Inflammatory macrophage treated with lipopolysaccharide for 1 hour (primary cell): ENCODE data around the gene KRT79.
A peak's percentile ranks its signal among the peaks of the same experiment; 100 is the strongest.
"Not testable (repeated sequence)": the region's sequence is repeated elsewhere in the genome, so short reads cannot be mapped to it uniquely, and the experiment has no call there.

Experiments
- DNase-seq, 2 donors: peaks; one replicate each; pipeline ENCODE4 v3.0.0-alpha.2; 2020 to 2022

The KRT79 gene

DNA sequence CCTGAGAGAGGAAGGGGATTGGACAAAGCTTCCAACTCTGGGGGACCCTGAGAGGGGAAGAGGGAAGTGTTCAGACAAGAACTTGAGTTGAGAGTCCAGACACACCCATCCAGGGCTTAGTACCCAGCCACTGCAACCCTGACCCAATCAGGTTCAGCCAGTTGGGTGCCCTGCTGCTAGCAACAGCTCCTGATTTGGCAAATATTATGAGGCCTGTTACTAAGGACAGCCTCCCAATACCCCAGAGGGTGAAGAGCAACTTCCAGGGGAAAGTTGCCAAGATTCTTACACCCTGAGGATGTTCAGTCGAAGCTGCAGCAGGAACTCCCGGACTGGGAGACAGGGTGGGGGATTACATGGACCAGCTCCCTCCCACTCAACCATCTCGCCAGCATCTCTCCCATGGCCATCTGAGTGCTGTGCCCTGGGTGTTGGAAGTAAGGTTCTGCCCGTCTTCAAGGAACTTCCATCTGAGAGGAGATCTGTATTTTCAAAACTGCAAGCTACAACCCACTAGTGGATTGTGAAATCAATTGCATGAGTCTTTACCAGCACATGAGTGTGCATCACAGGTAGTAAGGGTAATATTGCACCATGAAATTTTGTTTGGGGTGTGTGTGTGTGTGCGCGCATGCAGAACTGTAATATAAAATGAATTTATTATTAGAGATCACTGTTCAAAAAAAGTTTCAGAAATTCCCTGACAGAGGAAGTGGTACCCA lies 26.2 kb upstream of the KRT79 start:
- peak; percentile 67 to 88 for DNase-seq

DNA sequence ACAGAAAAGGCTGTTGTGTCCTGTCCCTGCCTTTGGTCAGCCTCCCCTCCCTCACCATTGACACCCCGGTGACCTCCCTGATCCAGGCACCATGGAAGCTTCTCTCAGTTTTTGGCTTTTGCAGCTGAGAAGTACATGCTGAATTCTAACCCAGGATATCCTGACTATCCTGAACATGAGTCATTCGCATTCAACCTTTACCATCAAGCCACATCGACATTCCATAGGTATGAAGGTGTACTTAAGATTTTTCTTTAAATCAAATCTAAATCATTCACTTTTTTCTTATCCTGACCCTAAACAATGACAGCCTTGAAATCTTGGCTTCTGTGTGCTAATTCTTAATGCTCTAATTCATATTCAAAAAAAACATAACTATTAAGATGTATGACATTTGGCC lies 23.4 kb upstream of the KRT79 start:
- no peak for DNase-seq

DNA sequence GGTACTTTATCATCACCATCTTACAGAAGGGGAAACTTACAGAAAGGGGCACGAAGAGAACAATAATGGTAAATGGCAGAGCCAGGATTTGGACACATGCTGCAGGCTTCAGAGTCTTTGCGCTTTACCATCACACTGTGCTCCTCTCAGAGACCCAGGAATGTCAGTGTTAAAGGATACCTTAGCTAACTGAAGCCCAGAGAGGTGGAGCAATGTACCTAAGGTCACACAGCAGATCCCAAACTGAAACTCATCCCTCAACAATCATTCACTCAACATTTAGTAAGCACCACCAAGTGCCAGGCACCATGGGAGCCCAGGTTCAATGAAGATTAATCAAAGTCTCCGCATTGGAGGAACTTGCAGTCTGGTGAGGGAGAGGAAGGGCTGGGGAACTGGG lies 22.7 kb upstream of the KRT79 start:
- DNase-seq: no peak

DNA sequence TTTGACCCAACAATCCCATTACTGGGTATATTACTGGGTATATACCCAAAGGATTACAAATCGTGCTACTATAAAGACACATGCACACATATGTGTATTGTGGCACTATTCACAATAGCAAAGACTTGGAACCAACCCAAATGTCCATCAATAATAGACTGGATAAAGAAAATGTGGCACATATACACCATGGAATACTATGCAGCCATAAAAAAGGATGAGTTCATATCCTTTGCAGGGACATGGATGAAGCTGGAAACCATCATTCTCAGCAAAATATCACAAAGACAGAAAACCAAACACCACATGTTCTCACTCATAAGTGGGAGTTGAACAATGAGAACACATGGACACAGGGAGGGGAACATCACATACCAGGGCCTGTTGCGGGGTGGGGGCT lies 22.0 kb upstream of the KRT79 start:
- not testable (repeated sequence) for DNase-seq

DNA sequence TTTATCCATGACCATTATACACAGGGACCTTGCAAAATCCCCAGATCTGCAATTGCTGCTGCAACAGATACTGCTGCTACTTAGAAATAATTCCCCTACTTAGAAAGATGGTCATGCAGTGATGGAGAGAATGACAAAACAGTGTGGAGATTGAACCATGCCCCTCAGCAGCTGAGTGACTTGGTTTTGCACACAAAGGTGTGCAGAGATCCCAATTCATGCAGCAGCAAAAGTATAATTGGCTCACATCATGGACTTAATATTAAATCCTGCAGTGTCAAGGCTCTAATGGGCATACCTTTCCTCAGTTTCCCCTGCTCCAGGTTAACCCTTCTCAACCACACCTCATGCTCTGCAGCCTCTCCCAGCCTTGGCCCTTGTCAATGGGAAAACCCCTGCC lies 17.7 kb upstream of the KRT79 start:
- no peak for DNase-seq

DNA sequence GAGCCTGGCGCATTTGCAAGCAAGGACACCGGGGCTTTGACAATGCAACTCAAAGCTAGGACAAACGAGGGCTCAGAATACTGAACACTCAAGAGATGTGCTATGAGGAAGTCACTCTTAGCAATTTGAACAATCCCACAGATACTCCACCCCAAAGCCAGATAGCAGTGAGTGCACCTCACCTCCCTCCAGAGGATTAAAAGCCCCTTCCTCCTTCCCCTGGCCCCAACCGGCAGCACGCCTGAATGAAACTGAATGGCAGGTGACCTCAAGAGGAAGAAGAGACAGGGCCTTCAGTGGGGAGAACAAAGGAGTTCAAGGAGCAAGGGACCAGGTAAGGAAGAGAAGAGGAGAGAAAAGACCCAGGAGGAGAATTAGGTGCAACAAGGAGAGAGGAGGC lies 16.6 kb upstream of the KRT79 start:
- DNase-seq: no peak

DNA sequence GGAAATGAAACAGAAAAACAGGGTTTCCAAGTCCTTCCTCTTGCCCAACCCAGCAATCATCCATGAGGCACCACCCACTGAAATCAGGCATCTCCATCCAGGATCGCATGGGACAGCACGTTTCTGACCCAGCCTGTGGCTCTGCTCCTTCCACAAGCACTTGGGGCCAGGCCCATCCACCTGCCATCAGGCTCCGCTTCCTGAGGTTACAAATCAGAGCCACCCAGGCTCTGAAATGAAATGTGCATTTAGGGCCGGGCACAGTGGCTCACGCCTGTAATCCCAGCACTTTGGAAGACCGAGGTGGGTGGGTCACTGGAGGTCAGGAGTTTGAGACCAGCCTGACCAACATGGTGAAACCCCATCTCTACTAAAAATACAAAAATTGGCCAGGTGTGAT lies 15.4 kb upstream of the KRT79 start:
- no peak for DNase-seq

DNA sequence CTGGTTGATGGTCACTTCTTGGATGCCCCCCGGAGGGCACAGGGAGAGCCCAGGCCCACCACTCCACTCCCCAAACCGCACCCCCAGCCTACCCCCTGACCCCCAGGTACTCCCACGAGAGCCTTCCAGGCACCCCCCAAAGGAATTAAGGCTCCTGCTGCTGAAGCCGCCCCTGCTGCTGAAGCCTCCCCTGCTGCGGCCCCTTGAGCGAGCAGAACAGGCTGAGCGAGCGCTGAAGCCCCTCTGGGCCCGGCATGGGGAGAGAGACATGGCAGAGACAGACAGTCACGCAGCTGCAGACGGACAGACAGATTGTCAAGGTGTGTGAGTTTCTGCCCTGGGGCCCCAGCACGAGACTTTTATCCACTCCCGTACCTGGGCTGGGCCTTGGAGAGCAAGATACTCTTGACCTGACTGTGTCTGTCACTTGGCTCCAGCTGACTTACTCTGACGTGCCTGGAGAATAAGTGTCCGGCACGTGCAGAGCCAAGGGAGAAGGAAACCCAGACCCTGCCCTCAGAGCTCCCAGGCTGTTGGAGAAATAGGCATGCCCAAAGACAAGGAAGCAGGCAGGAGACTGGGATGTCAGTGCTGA lies 14.6 kb upstream of the KRT79 start, which contains the start of gene KRT78:
TSS of gene KRT78 (minus strand) at position 334 of the 595 bp plus-strand sequence. CDS start at position 270, 64 bp downstream.
- no peak for DNase-seq

DNA sequence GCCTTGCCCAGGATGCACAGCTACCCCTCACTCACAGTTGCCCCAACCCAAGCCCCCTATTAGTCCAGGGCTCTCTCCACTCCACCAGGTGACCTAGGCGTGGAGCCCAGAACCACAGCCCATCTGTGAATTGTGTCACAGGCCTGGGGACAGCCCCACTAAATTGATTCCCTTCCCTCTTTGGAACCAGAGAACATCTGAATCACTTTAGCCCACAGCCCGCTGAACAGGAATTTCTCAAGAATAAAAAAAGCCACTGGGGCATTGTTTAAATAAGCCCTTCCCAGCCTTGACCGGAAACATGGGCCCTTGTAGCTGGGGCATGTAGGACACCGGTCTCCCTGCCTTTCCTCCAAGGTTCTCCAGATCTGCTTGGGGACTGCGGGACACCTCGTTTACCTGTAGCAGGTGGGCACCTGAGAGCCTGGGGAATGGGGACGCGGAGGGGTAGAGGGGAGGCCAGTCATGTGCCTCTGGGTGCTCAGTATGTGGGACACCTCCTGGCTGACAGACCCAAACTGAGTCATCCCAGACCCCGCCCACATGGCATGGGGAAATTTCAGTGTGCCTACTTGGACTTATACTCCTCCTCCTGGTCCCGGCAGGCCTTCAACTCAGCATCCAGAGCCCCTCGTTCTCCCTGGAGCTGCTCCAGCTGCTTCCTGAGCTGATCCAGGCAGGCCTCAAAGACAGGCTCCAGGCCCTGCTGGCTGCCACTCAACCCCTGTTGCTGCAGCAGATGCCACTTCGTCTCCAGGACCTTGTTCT lies 13.4 kb upstream of the KRT79 start:
- peak; percentile 83 to 88 for DNase-seq

DNA sequence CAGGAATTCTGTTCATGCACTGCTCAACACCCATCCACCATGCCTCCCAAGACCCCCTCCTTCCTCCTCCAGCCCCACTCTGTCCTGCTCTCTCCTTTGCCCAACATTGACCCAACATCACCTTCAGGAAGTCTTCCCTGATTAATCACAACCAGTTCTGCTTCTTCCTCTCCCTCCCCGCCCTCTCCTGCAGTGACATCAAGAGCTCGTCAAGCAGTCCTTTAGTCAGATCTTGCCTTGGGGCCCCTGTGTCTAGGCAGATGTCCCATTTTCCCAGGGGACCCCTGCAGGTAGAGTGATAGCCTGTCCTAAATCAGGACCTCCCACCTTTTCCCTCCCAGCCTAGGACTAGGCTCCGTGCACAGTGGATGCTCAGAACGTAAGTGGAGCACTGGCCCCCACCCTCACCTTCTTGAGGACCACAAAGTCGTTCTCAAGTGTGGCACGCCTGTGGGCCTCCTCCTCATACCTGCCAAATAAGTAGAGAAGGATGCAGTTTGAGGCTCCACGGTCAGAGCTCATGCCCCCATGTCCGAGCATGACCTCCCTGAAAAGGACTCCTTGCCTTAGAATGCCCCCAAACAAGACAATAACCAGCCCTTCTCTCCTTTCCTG lies 12.4 kb upstream of the KRT79 start:
- DNase-seq: no peak

DNA sequence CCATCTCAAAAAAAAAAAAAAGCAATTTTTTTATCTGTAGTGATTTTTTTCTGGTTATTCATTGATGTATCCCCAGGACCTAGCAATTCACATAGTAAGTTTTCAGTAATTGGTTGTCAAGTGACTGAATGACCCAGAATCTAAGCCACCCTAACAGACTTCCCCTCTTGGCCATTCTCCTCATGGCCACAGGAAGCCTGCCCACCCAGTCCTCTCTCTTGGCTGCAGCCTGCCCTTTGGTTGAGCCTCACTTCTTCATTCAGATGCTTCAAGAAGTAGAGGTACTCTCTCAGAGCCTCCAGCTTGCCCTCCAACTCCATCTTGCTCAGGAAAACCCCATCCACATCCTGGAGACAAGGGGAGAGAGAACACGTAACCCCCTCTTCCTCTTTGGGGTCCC lies 11.8 kb upstream of the KRT79 start:
- no peak for DNase-seq

DNA sequence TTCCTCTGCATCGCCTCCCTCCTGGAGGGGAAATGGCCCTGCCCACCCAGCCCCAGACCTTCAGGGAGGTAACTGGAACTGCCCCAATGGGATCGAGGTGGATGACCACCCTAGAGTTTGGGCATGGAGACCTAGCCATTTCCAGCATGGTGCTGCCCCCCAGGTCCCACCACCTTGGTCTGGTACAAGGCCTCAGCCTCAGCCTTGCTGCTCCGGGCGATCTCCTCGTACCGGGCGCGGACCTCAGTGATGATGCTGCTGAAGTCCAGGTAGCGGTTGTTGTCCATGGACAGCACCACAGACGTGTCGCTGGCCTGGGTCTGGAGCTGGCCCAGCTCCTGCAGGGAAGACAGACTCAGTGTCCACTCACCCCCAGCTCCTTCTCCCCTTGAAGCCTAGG lies 10.3 kb upstream of the KRT79 start:
- DNase-seq: no peak

DNA sequence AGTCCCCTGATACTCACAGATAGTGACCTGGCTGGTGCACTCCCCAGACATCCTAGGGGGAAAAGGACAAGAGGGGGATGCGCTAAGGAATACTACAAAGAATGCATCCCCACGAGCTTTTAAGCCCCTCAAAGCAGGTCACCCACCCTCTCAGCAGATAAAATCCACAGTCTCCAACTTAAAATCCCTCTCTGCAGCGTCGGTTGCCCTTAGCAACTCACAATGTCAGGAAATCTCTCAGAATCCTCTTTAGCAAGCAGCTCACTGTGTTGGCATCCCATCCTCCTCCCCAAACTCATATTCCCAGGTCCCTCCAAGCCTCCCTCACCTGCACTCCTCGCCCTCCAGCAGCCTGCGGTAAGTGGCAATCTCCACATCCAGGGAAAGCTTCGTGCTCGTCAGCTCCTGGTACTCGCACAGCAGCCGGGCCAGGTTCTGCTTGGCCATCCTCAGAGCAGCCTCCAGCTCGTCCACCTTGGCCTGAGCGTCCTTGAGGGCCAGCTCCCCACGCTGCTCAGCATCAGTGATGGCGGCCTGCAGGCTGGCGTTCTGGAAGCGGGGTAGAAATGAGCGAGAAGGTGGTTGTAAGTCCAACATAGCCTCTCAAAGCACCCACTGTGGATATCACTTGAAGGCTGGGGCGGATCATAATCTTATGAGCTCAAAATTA lies 5.5 kb upstream of the KRT79 start:
- DNase-seq: no peak

DNA sequence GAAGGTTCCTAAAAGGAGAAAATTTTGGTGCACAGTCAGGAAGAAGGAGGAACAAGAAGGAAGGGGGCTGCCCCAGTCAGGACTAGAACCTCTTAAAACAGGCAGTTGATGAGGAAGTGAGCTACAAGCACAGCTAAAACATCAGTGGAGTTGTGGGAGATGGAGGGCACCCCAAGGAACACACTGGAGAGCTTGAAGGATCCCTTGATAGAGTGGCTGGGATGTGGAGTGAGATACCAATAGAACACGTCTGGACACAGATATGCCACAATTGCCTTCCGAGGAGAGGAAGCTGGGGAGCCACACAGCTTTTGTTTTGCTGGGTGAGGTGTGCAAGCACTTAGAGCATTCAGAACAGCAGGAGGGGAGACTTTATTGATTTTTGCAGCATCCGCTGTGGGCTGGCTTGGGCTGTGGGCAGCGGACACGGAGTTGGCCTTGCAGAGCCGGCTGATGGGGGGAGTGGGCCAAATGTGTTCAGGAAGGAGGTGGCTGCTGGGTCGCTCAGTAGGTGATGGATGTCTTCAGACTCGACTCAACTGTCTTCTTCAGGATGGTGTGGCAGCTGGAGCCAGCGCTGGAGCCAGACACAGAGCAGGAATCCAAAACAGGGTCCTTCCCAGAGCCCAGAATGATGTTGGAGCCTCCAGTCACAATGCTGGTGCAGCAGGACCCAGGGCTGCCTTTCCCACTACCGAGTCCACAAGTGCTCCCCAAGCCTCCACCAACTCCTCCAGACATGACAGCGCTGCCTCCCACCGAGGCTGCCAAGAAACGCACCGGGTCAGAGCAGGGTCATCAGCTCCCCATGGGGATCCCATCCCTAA lies 4.7 kb upstream of the KRT79 start:
- DNase-seq: peak; percentile 68 to 80

DNA sequence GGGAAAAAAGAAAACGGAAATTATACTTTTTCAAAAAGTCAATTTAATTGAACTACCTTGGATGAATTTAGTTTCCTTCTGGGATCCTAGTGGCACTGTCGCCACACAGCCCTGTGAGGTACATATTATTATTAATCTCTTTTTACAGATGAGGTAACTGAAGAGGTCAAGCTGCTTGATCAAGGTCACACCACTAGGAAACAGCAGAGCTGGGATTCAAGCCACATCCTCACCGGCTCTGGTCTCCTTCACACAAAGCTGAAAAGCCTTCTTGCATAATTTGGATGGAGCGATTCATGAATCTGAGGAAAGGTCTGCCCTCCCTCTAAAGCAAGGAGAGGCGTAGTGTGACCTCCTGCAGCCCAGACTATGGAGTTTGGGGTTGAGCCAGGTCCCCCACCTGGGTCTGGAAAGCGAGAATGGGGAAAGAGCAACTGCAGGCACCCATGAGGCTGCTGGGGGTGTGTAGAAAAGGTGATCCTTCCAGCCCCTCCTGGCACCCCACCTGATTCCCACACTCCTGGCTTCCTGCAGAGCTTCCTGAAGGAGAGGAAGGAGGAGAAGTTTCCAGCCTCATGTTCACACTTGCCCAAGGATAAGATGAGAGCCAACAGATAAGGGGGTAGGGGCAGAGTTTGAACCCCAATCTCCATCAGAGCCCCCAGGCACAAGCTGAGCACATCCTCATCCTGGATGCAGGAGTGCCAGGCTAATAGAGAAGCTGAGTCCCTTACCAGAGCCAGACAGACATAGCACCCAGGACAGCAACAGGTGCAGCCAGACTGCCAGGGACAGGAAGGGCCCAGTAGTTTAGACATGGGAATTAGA lies 3.9 kb upstream of the KRT79 start:
- DNase-seq: no peak

DNA sequence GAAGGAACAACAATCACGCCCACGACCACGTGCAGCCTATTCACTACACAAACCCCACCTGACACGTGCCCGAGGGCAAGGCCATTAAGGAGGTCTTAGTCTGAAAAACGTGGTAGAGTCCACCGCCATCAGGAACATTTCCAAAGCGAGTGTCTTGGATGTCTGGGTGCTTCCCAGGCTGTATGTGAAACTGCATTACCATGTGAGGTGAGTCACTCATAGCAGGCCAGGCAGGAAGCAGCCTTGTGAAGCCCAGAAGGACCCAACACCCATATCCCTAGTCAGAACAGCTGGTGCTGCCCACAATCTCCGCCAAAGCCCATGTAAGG lies 3.3 kb upstream of the KRT79 start:
- peak; percentile 68 to 92 for DNase-seq

DNA sequence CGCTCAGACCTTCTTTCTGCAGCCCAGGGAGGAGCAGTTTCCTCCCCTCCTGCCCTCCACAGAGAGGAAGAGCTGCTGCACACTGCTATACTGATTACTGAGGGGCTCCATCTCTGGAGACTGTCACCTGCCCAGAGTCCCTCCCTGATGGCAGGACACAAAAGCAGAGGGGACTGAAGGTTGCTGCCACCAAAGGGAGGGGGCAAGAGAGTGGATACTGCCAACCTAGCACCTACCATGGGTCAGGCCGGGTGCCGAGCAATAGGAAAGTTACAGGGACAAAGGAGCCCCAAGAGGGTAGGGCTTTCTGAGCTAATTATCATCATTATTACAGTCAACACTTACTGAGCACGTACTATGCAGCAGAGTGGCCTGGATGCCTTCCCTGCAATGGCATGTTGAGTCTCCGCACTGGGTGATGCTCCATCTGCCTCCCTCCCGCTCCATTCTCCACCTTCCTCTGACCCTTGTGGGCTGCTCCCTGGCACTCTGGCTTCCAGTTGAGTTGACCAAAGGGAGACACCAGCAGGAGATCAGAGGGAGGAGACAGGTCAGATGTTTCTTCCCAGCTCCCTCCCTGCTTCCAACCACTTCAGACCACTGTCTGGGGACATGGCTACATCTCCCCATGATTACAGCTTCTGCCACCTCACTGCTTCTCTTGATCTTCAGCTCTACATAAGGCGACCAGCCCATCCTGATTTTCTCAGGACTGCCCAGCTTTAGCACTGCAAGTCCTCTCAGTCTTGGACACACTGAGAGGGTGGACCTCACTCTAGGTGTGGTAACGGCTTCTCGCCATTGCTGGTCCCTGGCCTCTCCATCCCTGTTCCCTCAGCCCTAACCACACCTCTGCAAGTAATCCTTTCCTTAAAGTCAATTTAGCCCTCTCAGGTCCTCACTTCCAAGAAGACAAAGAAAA lies 2.6 kb upstream of the KRT79 start:
- DNase-seq: no peak

DNA sequence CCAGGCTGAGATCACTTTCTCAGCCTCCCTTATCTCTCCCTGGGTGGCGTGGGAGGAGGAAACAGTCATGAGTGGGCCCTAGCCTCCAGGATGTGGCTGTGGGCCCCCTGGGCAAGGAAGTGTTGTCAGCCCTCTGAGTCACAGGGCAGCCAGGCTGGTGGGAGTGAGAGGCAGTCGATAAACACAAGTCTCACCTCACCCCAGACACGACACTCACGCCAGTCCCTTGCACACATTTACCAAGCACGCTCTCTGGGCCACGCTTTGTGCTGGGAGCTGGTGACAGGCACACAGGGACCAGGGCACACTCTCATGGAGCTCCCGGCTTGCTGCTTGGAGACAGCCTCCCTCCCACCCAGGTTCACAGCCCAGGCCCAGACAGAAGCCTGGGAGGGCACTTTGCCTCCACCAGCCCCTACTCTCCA lies 1.9 kb upstream of the KRT79 start:
- DNase-seq: peak; percentile 81 to 95

DNA sequence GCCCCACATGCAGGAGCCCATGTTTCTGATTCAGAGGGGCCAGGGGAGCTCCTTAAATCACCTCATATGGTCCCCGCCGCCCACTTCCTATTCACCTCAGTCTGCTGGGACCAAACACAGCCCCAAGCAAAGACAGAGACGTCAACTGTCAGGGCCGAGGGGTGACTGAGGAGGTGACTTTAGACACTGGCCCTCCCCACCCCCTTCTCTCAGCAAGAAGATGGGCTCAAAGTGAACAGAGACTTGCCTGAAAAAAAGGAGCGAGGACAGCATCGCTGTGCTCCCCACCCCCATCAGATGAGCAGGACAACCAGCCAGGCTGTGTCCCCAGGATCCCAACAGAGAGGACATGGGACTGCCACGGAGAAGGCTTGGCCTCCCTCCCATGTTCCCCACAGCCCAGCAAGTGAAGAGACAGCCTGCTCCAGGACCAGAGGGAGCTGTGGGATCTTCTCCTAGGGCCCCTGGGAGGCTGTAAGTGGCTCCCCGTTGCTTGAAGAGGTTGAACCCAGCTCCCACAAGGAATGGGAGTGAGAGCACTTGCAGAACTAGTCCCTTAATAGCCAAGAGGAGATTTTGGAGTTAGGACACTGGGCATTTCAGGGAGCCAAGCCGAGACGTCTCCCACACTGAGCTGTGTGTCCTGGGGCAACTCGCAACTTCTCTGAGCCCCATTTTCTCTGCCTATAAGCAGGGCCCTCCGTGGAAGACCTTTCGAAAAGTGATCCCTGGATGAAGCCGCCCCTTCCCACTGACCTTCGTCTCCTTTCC lies 1.3 kb upstream of the KRT79 start:
- no peak for DNase-seq

DNA sequence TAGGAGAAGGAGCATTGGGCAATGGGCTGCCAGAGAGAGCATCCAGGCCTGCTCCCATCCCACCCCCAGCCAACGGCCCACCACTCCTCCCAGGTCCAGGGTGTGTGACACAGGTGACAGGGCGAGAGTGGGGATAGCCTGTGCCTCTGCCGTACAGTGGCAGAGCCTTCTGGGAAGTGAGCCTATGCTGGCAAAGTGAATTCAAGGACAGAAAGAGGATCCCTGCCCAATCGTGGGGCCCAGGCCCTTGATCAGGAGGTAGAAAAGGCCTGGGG lies 553 bp upstream of the KRT79 start:
- DNase-seq: no peak
